Stimulated activated CD4-positive, alpha-beta T cell treated with anti-CD3 and anti-CD28 coated beads, Interleukin-12 subunit alpha, Interleukin-12 subunit beta, amount 100 ng/mL, for 4 hours (primary cell): Measurements from ENCODE around the gene CFHR5.
"Not testable (repeated sequence)": the region's sequence is repeated elsewhere in the genome, so short reads cannot be mapped to it uniquely, and the experiment has no call there.

Source experiments
- DNase-seq: peaks from one replicate; pipeline ENCODE4 v3.0.0-alpha.2; 2020

The CFHR5 gene

GRCh38 chr1:197024460-197024859 lies 47.1 kb downstream of the CFHR5 start:
- no peak for DNase-seq

- DNase-seq, result no peak
Observed at GRCh38 chr1:197027359-197027758, 50.0 kb downstream of the CFHR5 start.

GRCh38 chr1:197029749-197030148 lies 52.4 kb downstream of the CFHR5 start:
- no peak for DNase-seq

GRCh38 chr1:197034631-197035339 lies 57.4 kb downstream of the CFHR5 start:
- DNase-seq, result not testable (repeated sequence)

GRCh38 chr1:197036861-197037260 lies 59.5 kb downstream of the CFHR5 start:
- DNase-seq, result no peak

- DNase-seq, result no peak
Observed at GRCh38 chr1:197041486-197042353, 64.4 kb downstream of the CFHR5 start.

- no peak for DNase-seq
Observed at GRCh38 chr1:197042676-197043341, 65.5 kb downstream of the CFHR5 start.

GRCh38 chr1:197049100-197049499 lies 71.7 kb downstream of the CFHR5 start:
- no peak for DNase-seq
